SH-SY5Y (cell line): Measurements from ENCODE around the gene PREPL.

Experiments
- GATA2 ChIP-seq: IDR thresholded peaks from 2 replicates; pipeline ENCODE4 v1.6.1; 2011; ENCODE audit warnings: mild to moderate bottlenecking, low read depth, low read length
- GATA3 ChIP-seq: IDR thresholded peaks from 2 replicates; pipeline ENCODE4 v1.6.1; 2011; ENCODE audit warnings: low read depth, mild to moderate bottlenecking, low read length, moderate library complexity

GRCh38 chr2:44273596-44273995 lies 87.7 kb downstream of the PREPL start:
- TF ChIP-seq GATA2 (no peak), GATA3 (no peak)
